Upper lobe of left lung (tissue), 6 donors: ENCODE data around the gene RXRB. TPM values are rescaled to one million over a fixed set of nuclear protein-coding genes. Genes with fewer than 3 reads are reported as not detected.

ENCODE experiments used
- ATAC-seq, 2 donors: fragments of 200-7000 bp; cut with Tn5 transposase; one replicate each; pipeline ENCODE4 v1.9.1; 2022; ENCODE audit warnings: mild to moderate bottlenecking in 2 of 2, moderate library complexity in 2 of 2; ENCODE audit not compliant: low FRiP score in 2 of 2
- DNase-seq, 2 donors: peaks; one replicate each; pipeline ENCODE4 v3.0.0-alpha.2; 2019 to 2020
- H3K27ac ChIP-seq, 4 donors: fragments of 200-600 bp; sonication (generic); one replicate each; pipeline ENCODE4 v1.5.1; 2016 to 2019
- H3K27me3 ChIP-seq, 4 donors: fragments of 200-600 bp; sonication (generic); one replicate each; pipeline ENCODE4 v1.5.1; 2017 to 2019
- H3K36me3 ChIP-seq, 4 donors: fragments of 200-600 bp; sonication (generic); one replicate each; pipeline ENCODE4 v1.5.1; 2016 to 2019
- H3K4me1 ChIP-seq, 4 donors: fragments of 200-600 bp; sonication (generic); one replicate each; pipeline ENCODE4 v1.5.1; 2018 to 2019
- H3K4me3 ChIP-seq, 4 donors: fragments of 200-600 bp; sonication (generic); one replicate each; pipeline ENCODE4 v1.5.1; 2017 to 2019; ENCODE audit warnings: mild to moderate bottlenecking in 2 of 4, moderate library complexity in 1 of 4
- H3K9me3 ChIP-seq, 4 donors: fragments of 200-600 bp; sonication (generic); one replicate each; pipeline ENCODE4 v1.5.1; 2018 to 2019
- EP300 ChIP-seq, 4 donors: sonication (generic); formaldehyde crosslinking; IDR thresholded peaks; one replicate each; pipeline ENCODE4 v1.5.1; 2017; ENCODE audit warnings: antibody characterized with exemption in 4 of 4, control low read depth in 2 of 4
- POLR2A ChIP-seq, 4 donors: fragments of 450-650 bp; IDR thresholded peaks; one replicate each; pipeline ENCODE4 v1.5.1; 2016 to 2017; ENCODE audit warnings: antibody characterized with exemption in 4 of 4, mild to moderate bottlenecking in 2 of 4
- POLR2AphosphoS5 ChIP-seq, 2 donors: sonication (generic); formaldehyde crosslinking; IDR thresholded peaks; one replicate each; pipeline ENCODE4 v1.5.1; 2017; ENCODE audit warnings: antibody characterized with exemption in 2 of 2
- WGBS, 2 donors: methylation state at CpG; one replicate each; pipeline ENCODE4 v1.1.5; 2017 to 2018; 5-methylcytosine and 5-hydroxymethylcytosine counted together
- total RNA-seq, 6 donors: library from RNA; depleted of rRNA in 4 of 6; stranded (reverse); fragments of >200 nt in 4 of 6; gene quantifications; one replicate each; pipeline versions ENCODE4 v1.1.0 to v1.2.1, GENCODE V29; 2016 to 2021
- TF ChIP-seq, protein P1 (sequence below), 6 experiments: fragments of 450-650 bp in 4 of 6; fragments of 200-600 bp in 2 of 6; sonication (generic) in 2 of 6; IDR thresholded peaks; one replicate each; pipeline ENCODE4 v1.5.1; 2016 to 2019; ENCODE audit warnings: antibody characterized with exemption in 6 of 6
- donor health status: DM: no; HTN: no; CAD: no; lungs with moderate emphysema.
- donor health status: DM: no; HTN: yes; CAD: no; lungs with severe emphysema.

RXRB gene
- total RNA-seq, 6 donors from 2014 or later: 19.3 to 67.1 (median 48.4) TPM

DNA sequence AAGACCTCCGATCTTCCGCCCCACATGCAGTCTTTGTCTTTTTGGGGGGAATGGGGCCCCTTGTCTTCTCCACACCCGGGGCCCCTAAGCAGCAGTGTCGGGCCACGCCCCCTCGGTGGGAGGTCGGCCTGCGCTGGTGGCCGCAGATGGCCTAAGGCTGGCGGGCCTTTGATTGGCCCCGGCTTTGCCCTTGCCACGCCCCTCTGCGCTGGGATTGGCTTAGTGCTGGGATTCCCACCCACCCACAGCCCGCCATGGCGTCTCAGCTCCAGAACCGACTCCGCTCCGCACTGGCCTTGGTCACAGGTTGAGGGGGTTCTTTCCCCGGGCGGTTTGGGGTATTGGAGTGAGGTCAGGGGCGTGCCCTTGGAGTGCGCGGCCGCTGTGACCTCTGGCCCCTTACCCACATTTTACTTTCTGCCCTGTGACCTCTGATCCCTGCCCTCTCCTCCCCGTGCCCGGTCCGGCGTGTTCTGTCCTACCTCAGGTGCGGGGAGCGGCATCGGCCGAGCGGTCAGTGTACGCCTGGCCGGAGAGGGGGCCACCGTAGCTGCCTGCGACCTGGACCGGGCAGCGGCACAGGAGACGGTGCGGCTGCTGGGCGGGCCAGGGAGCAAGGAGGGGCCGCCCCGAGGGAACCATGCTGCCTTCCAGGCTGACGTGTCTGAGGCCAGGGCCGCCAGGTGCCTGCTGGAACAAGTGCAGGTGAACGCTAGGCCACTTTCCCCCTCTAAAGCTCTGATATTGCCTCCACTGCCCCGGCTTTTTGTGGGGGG is 4.1 kb upstream of the RXRB start, which contains the start of gene HSD17B8:
Gene HSD17B8, plus strand, starts transcription at position 241 of the 776 bp plus-strand sequence. Its CDS starts 14 bp downstream, at position 255.
- DNase-seq (peak; percentile 96 to 98), ATAC-seq (peak; percentile 82 to 89)
- H3K27ac ChIP-seq: peak within 1 kb of the TSS; percentile 64 to 78 (median 70)
- H3K4me1 ChIP-seq: peaks cover 47 to 70% (median 47%) of the 10 kb centered on the region in 4 donors
- WGBS, 2 donors: 1% methylated on average over 19 to 38 of the region's 48 CpGs
- peaks cover 9 to 25% (median 19%) of the 10 kb centered on the region in 4 donors for H3K36me3 ChIP-seq
- no peaks in the 10 kb centered on the region for H3K27me3 ChIP-seq
- H3K4me3 ChIP-seq: peak within 1 kb of the TSS; percentile 29 to 80 (median 70)
- TF ChIP-seq EP300 (IDR thresholded peaks at IDR 0.05) (no peak), POLR2AphosphoS5 (IDR thresholded peaks at IDR 0.05) (peak in 1 of 2 donors; percentile 60), POLR2A (IDR thresholded peaks at IDR 0.05) (peak in 3 of 4 donors; percentile 28 to 66 (median 29))
- no peaks in the 10 kb centered on the region for H3K9me3 ChIP-seq

DNA sequence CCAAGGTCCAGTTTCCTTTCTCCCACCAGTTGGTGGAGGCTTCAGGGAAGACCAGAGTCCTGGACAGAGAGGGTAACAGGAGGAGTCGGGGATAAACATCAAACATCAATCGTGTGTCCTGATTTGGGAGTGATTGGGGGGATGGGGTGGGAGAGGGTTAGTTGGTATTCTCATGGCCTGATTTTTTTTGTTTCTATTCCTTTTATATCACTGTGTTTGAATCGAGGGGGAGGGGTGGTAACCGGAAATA is 3.6 kb upstream of the RXRB start:
- no peak overlapping the region for H3K27ac ChIP-seq
- peaks cover 50 to 73% (median 51%) of the 10 kb centered on the region in 4 donors for H3K4me1 ChIP-seq
- H3K4me3 ChIP-seq: peak overlapping the region in 3 of 4 donors; percentile 63 to 80 (median 78)
- no peaks in the 10 kb centered on the region for H3K9me3 ChIP-seq
- WGBS, 2 donors: 7 to 10% methylated on average over 4 of the region's 4 CpGs
- H3K36me3 ChIP-seq: peaks cover 9 to 22% (median 19%) of the 10 kb centered on the region in 4 donors
- ATAC-seq (no peak), DNase-seq (no peak)
- TF ChIP-seq, protein P1, sequence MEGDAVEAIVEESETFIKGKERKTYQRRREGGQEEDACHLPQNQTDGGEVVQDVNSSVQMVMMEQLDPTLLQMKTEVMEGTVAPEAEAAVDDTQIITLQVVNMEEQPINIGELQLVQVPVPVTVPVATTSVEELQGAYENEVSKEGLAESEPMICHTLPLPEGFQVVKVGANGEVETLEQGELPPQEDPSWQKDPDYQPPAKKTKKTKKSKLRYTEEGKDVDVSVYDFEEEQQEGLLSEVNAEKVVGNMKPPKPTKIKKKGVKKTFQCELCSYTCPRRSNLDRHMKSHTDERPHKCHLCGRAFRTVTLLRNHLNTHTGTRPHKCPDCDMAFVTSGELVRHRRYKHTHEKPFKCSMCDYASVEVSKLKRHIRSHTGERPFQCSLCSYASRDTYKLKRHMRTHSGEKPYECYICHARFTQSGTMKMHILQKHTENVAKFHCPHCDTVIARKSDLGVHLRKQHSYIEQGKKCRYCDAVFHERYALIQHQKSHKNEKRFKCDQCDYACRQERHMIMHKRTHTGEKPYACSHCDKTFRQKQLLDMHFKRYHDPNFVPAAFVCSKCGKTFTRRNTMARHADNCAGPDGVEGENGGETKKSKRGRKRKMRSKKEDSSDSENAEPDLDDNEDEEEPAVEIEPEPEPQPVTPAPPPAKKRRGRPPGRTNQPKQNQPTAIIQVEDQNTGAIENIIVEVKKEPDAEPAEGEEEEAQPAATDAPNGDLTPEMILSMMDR (IDR thresholded peaks at IDR 0.05): no peak
- TF ChIP-seq POLR2A (IDR thresholded peaks at IDR 0.05) (no peak), EP300 (IDR thresholded peaks at IDR 0.05) (no peak), POLR2AphosphoS5 (IDR thresholded peaks at IDR 0.05) (no peak)
- H3K27me3 ChIP-seq: no peaks in the 10 kb centered on the region

DNA sequence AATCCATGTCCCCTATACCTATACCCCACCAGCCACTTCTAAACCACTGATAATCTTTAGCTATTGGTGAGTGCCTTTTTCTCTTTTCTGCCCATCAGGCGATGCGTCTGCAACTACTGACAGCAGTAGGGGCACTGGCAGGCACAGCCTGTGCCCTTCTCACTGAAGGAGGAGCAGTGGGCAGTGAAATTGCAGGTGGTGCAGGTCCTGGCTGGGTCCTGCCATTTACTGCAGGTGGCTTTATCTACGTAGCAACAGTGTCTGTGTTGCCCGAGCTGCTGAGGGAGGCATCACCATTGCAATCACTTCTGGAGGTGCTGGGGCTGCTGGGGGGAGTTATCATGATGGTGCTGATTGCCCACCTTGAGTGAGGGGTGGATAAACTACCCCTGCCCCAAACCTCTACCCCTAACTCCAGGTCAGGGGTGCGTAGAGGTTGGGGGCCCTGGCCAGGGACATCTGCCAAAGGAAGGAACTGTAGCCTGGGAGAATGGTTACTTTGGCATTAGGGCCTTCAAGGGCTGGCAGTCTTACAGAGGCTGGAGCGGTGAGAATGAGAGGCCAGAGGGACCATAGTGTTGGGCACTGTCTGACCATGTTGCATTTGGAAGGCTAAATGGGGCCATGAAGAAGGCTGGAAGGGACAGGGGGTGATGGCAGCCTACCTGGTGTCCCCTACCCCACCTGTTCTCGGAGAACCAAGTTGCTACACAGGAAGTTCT is 3.1 kb upstream of the RXRB start:
- ATAC-seq (no peak), DNase-seq (no peak)
- H3K27ac ChIP-seq: no peak overlapping the region
- peaks cover 9 to 22% (median 19%) of the 10 kb centered on the region in 4 donors for H3K36me3 ChIP-seq
- H3K27me3 ChIP-seq: no peaks in the 10 kb centered on the region
- 89 to 90% methylated on average over 4 to 7 of the region's 7 CpGs for WGBS, 2 donors
- peaks cover 49 to 73% (median 51%) of the 10 kb centered on the region in 4 donors for H3K4me1 ChIP-seq
- no peak overlapping the region for H3K4me3 ChIP-seq
- TF ChIP-seq EP300 (IDR thresholded peaks at IDR 0.05) (no peak), POLR2A (IDR thresholded peaks at IDR 0.05) (no peak), POLR2AphosphoS5 (IDR thresholded peaks at IDR 0.05) (no peak)
- TF ChIP-seq, protein P1 (IDR thresholded peaks at IDR 0.05): no peak
- no peaks in the 10 kb centered on the region for H3K9me3 ChIP-seq

DNA sequence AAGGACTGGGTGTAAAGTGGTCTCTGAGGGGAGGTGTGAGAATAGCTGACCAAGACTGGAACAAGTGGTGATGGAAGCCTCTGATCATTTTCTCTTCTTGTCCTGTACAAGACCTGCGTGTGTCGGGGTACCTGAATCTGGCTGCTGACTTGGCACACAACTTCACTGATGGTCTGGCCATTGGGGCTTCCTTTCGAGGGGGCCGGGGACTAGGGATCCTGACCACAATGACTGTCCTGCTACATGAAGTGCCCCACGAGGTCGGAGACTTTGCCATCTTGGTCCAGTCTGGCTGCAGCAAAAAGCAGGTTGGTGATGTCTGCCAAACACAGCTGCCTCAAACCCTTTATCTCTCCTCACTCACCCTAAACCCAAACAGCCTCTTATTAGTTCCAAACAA is 2.3 kb upstream of the RXRB start:
- 79 to 93% methylated on average over 6 of the region's 6 CpGs for WGBS, 2 donors
- ATAC-seq: no peak

More for the DNA sequence above, 2.3 kb upstream of the RXRB start:
- Histone ChIP-seq H3K27ac (no peak overlapping the region), H3K4me3 (no peak overlapping the region), H3K27me3 (no peaks in the 10 kb centered on the region), H3K36me3 (peaks cover 9 to 22% (median 19%) of the 10 kb centered on the region in 4 donors), H3K4me1 (peaks cover 56 to 79% (median 59%) of the 10 kb centered on the region in 4 donors), H3K9me3 (no peaks in the 10 kb centered on the region)
- TF ChIP-seq POLR2A (IDR thresholded peaks at IDR 0.05) (no peak), EP300 (IDR thresholded peaks at IDR 0.05) (no peak), POLR2AphosphoS5 (IDR thresholded peaks at IDR 0.05) (no peak)
- TF ChIP-seq, protein P1 (IDR thresholded peaks at IDR 0.05): no peak
- DNase-seq: no peak
